HG02884 (cell line): ENCODE data around the gene PDE4B.

ENCODE experiments used
- ATAC-seq: cut with Tn5 transposase; IDR thresholded peaks from one replicate; pipeline ENCODE4 v1.9.1; 2021; ENCODE audit warnings: mild to moderate bottlenecking, moderate library complexity; ENCODE audit not compliant: unreplicated experiment

PDE4B gene

GRCh38 chr1:66327588-66327987, 534.9 kb downstream of the PDE4B start:
- no peak for ATAC-seq

- ATAC-seq = no peak
These were observed 536.2 kb downstream of the PDE4B start for GRCh38 chr1:66328896-66329295.

- ATAC-seq = no peak
These were observed 538.0 kb downstream of the PDE4B start for GRCh38 chr1:66330722-66331141.

- no peak for ATAC-seq
These were observed 539.2 kb downstream of the PDE4B start for GRCh38 chr1:66331658-66332547.

- ATAC-seq = no peak
These were observed 539.8 kb downstream of the PDE4B start for GRCh38 chr1:66332548-66332901.

GRCh38 chr1:66333466-66334199, 540.9 kb downstream of the PDE4B start:
- ATAC-seq = no peak

GRCh38 chr1:66334318-66334717, 541.6 kb downstream of the PDE4B start:
- no peak for ATAC-seq

GRCh38 chr1:66335125-66335524, 542.4 kb downstream of the PDE4B start:
- no peak for ATAC-seq

- ATAC-seq = peak; percentile 65
These were observed 543.4 kb downstream of the PDE4B start for GRCh38 chr1:66335859-66336640.

GRCh38 chr1:66336641-66336990, 543.9 kb downstream of the PDE4B start:
- no peak for ATAC-seq

GRCh38 chr1:66337249-66337648, 544.6 kb downstream of the PDE4B start:
- ATAC-seq = no peak

- ATAC-seq = no peak
These were observed 547.2 kb downstream of the PDE4B start for GRCh38 chr1:66339944-66340343.

GRCh38 chr1:66341446-66342089, 548.9 kb downstream of the PDE4B start:
- ATAC-seq = no peak

- no peak for ATAC-seq
These were observed 550.0 kb downstream of the PDE4B start for GRCh38 chr1:66342707-66343106.

- no peak for ATAC-seq
These were observed 551.1 kb downstream of the PDE4B start for GRCh38 chr1:66343569-66344325.

GRCh38 chr1:66346057-66346795, 553.5 kb downstream of the PDE4B start:
- ATAC-seq = no peak

GRCh38 chr1:66346873-66347272, 554.2 kb downstream of the PDE4B start:
- no peak for ATAC-seq

GRCh38 chr1:66348776-66349175, 556.1 kb downstream of the PDE4B start:
- no peak for ATAC-seq

- no peak for ATAC-seq
These were observed 556.5 kb downstream of the PDE4B start for GRCh38 chr1:66349242-66349641.
